Gastrocnemius medialis (tissue), 4 donors: ENCODE results near the gene TGFA. TPM values are rescaled to one million over a fixed set of nuclear protein-coding genes. Genes with fewer than 3 reads are reported as not detected.

Experiments
- ATAC-seq, 2 donors: fragments of 150-250 bp; one replicate each; pipeline ENCODE4 v1.9.1; 2016
- DNase-seq, 2 donors: peaks; one replicate each; pipeline ENCODE4 v3.0.0-alpha.2; 2019
- H3K27ac ChIP-seq, 4 donors: fragments of 200-600 bp; sonication (generic); 1 replicate in 1 of 4; 2 replicates in 3 of 4; pipeline ENCODE4 v1.5.1; 2016 to 2018; ENCODE audit warnings: mild to moderate bottlenecking in 2 of 4, moderate library complexity in 1 of 4
- H3K27me3 ChIP-seq, 3 donors: fragments of 200-600 bp; sonication (generic) in 2 of 3; 1 replicate in 1 of 3; 2 replicates in 2 of 3; pipeline versions ENCODE4 v1.5.1 to v1.6.0; 2016 to 2019; ENCODE audit warnings: mild to moderate bottlenecking in 1 of 3, moderate library complexity in 1 of 3
- H3K36me3 ChIP-seq, 2 donors: fragments of 200-600 bp; sonication (generic) in 1 of 2; one replicate each; pipeline ENCODE4 v1.5.1; 2017 to 2018
- H3K4me1 ChIP-seq, 2 donors: fragments of 200-600 bp; sonication (generic) in 1 of 2; one replicate each; pipeline ENCODE4 v1.5.1; 2016 to 2017; ENCODE audit warnings: mild to moderate bottlenecking in 2 of 2
- H3K4me3 ChIP-seq, 4 donors: fragments of 200-600 bp; sonication (generic) in 3 of 4; 1 replicate in 1 of 4; 2 replicates in 3 of 4; pipeline ENCODE4 v1.5.1; 2016 to 2019; ENCODE audit warnings: mild to moderate bottlenecking in 2 of 4
- H3K9me3 ChIP-seq, 3 donors: fragments of 200-600 bp; sonication (generic) in 2 of 3; 1 replicate in 1 of 3; 2 replicates in 2 of 3; pipeline ENCODE4 v1.5.1; 2016 to 2019
- CTCF ChIP-seq, 5 experiments: fragments of 450-650 bp in 3 of 5; fragments of 200-600 bp in 2 of 5; sonication (generic) in 2 of 5; IDR thresholded peaks in 4 of 5; conservative IDR thresholded peaks in 1 of 5; 1 replicate in 4 of 5; 2 replicates in 1 of 5; pipeline ENCODE4 v1.5.1; 2016 to 2019; ENCODE audit warnings: antibody characterized with exemption in 5 of 5, mild to moderate bottlenecking in 3 of 5, moderate library complexity in 3 of 5
- POLR2A ChIP-seq, 2 donors: fragments of 450-650 bp; IDR thresholded peaks; one replicate each; pipeline ENCODE4 v1.6.1; 2017; ENCODE audit warnings: antibody characterized with exemption in 2 of 2, mild to moderate bottlenecking in 2 of 2, moderate library complexity in 2 of 2
- in situ Hi-C, 4 donors: fragments of 200-750 bp; cut with MboI; loops; one replicate each; pipeline versions ENCODE4 v1.15.0 to v1.8.0; 2017; ENCODE audit warnings: low sequenced_read_pairs in 4 of 4
- intact Hi-C: fragments of 100-400 bp; cut with DNase I; formaldehyde crosslinking; loops from one replicate; pipeline ENCODE4 v1.15.1; 2023; ENCODE audit warnings: low total_unique reads
- total RNA-seq, 4 donors: library from RNA; depleted of rRNA; stranded (reverse); fragments of >200 nt; gene quantifications; one replicate each; pipeline versions ENCODE4 v1.1.0 to v1.2.3, GENCODE V29; 2016

The TGFA gene
- total RNA-seq, 4 donors from 2014 or later: 0.05 to 0.26 (median 0.18) TPM; not detected in 1

DNA sequence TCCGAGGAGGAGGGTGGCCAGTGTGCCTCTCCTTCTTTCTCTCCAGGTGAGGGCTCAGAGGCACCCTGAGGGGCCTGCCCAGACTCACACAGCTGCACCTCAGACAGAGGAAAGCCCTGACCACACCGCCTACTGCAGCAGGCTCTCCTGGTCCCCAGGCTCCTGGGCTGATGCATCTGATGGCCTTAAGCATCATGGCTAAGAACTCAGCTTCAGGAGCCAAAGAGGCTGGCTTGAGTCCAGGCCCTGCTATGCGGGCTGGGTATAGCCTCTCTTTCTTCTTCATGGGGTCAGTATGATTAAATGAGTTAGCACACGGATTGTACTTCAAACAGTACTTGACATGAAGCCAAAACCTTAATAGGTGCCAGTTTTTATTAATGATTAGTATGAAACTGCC is 89.6 kb downstream of the TGFA start:
- intact Hi-C loops: no loop called here

GRCh38 chr2:70463581-70463980 is 90.0 kb downstream of the TGFA start:
- no peak overlapping the region for H3K27ac ChIP-seq
- in situ Hi-C loops: no loop called here
- intact Hi-C loops: no loop called here
- H3K4me3 ChIP-seq: no peak overlapping the region
- H3K36me3 ChIP-seq: no peaks in the 10 kb centered on the region
- no peaks in the 10 kb centered on the region for H3K27me3 ChIP-seq
- H3K9me3 ChIP-seq: no peaks in the 10 kb centered on the region
- ATAC-seq (no peak), DNase-seq (no peak)
- TF ChIP-seq POLR2A (IDR thresholded peaks at IDR 0.05): no peak
- TF ChIP-seq CTCF (IDR thresholded peaks at IDR 0.05 in 4 of 5, conservative IDR thresholded peaks at IDR 0.05 in 1 of 5): no peak
- no peaks in the 10 kb centered on the region for H3K4me1 ChIP-seq

More for the DNA sequence above, 89.6 kb downstream of the TGFA start:
- in situ Hi-C loops: no loop called here
- no peak overlapping the region for H3K4me3 ChIP-seq
- no peak for TF ChIP-seq CTCF (IDR thresholded peaks at IDR 0.05 in 4 of 5, conservative IDR thresholded peaks at IDR 0.05 in 1 of 5)
- no peak for TF ChIP-seq POLR2A (IDR thresholded peaks at IDR 0.05)
- ATAC-seq (no peak), DNase-seq (no peak)
- no peaks in the 10 kb centered on the region for H3K9me3 ChIP-seq
- H3K27ac ChIP-seq: no peak overlapping the region
- no peaks in the 10 kb centered on the region for H3K4me1 ChIP-seq
- no peaks in the 10 kb centered on the region for H3K27me3 ChIP-seq
- H3K36me3 ChIP-seq: no peaks in the 10 kb centered on the region

- Histone ChIP-seq H3K36me3 (no peaks in the 10 kb centered on the region), H3K27ac (no peak overlapping the region), H3K4me3 (no peak overlapping the region), H3K9me3 (no peaks in the 10 kb centered on the region), H3K4me1 (no peaks in the 10 kb centered on the region), H3K27me3 (no peaks in the 10 kb centered on the region)
- intact Hi-C loops (no loop called here), in situ Hi-C loops (no loop called here)
- no peak for DNase-seq
- no peak for ATAC-seq
- TF ChIP-seq CTCF (IDR thresholded peaks at IDR 0.05 in 4 of 5, conservative IDR thresholded peaks at IDR 0.05 in 1 of 5): no peak
- TF ChIP-seq POLR2A (IDR thresholded peaks at IDR 0.05): no peak
Measured at GRCh38 chr2:70461981-70462876, 91.4 kb downstream of the TGFA start.

DNA sequence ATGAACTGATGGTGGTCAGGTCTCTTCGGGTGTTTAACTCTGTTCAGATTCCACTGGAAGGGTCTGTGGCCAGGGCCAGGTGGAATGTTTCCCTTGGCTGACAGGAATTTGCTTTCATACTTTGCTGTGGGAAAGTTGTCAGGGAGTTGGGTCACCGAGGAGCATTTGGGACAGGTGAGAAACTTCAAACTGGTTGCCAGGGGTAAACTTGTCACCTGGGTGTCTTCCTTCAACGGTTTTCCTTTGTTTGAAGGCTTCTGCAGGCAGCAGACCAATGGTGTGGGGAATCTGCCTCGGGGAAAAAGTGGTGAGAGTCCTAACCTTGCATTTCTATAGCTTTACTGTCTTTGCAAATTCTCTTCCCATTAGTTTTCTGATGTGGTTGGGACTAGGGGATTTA is 92.2 kb downstream of the TGFA start:
- in situ Hi-C loops: no loop called here
- Histone ChIP-seq H3K36me3 (no peaks in the 10 kb centered on the region), H3K4me1 (no peaks in the 10 kb centered on the region)

More for the DNA sequence above, 92.2 kb downstream of the TGFA start:
- no peak for ATAC-seq
- H3K27me3 ChIP-seq: no peaks in the 10 kb centered on the region
- no peaks in the 10 kb centered on the region for H3K9me3 ChIP-seq
- DNase-seq: no peak
- intact Hi-C loops: no loop called here
- no peak overlapping the region for H3K27ac ChIP-seq
- no peak overlapping the region for H3K4me3 ChIP-seq
- TF ChIP-seq POLR2A (IDR thresholded peaks at IDR 0.05) (no peak), CTCF (IDR thresholded peaks at IDR 0.05 in 4 of 5, conservative IDR thresholded peaks at IDR 0.05 in 1 of 5) (no peak)
